Right lobe of liver (tissue), 4 donors: Measurements from ENCODE around the gene SPATA9.

Experiments
- POLR2A ChIP-seq: fragments of 450-650 bp; IDR thresholded peaks from one replicate; pipeline ENCODE4 v1.6.1; 2017; ENCODE audit warnings: antibody characterized with exemption, mild to moderate bottlenecking
- TF ChIP-seq, protein P1 (sequence below), 4 donors: fragments of 200-600 bp in 3 of 4; fragments of 450-650 bp in 1 of 4; IDR thresholded peaks; one replicate each; pipeline versions ENCODE4 v1.5.1 to v1.8.0; 2016 to 2022; ENCODE audit warnings: antibody characterized with exemption in 4 of 4, mild to moderate bottlenecking in 2 of 4
- donor health status: DM: no; HTN: no; CAD: no.
- donor health status: DM: no; HTN: no; CAD: no.
- donor health status: DM: no; HTN: yes; CAD: no.

DNA sequence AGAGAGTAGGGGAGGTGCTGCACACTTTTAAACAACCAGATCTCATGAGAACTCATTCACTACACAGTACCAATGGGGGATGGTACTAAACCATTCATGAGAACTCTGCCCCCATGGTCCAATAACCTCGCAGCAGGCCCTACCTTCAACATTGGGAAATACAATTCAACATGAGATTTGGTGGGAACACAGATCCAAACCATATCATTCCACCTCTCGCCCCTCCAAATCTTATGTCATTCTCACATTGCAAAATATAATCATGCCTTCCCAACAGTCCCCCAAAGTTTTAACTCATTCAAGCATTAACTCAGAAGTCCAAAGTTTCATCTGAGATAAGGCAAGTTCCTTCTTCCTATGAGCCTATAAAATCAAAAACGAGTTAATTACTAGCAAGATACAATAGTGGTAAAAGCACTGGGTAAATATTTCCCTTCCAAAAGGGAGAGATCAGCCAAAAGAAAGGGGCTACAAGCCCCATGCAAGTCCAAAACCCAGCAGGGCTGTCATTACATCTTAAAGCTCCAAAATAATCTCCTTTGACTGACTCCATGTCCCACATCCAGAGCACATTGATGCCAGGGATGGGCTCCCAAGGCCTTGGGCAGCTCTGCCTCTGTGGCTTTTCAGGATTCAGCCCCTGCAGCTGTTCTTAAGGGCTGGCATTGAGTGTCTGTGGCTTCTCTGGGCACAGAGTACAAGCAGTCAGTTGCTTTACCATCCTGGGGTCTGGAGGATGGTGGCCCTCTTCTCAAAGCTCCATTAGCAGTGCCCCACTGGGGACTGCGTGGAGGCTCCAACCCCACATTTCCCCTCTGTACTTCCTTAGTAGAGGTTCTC is 54.6 kb downstream of the SPATA9 start:
- TF ChIP-seq, protein P1, sequence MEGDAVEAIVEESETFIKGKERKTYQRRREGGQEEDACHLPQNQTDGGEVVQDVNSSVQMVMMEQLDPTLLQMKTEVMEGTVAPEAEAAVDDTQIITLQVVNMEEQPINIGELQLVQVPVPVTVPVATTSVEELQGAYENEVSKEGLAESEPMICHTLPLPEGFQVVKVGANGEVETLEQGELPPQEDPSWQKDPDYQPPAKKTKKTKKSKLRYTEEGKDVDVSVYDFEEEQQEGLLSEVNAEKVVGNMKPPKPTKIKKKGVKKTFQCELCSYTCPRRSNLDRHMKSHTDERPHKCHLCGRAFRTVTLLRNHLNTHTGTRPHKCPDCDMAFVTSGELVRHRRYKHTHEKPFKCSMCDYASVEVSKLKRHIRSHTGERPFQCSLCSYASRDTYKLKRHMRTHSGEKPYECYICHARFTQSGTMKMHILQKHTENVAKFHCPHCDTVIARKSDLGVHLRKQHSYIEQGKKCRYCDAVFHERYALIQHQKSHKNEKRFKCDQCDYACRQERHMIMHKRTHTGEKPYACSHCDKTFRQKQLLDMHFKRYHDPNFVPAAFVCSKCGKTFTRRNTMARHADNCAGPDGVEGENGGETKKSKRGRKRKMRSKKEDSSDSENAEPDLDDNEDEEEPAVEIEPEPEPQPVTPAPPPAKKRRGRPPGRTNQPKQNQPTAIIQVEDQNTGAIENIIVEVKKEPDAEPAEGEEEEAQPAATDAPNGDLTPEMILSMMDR (IDR thresholded peaks at IDR 0.05), result no peak
- no peak for TF ChIP-seq POLR2A
